Measurements from ENCODE around the gene BATF3.
"Not testable (repeated sequence)": the region's sequence is repeated elsewhere in the genome, so short reads cannot be mapped to it uniquely, and the experiment has no call there.

The BATF3 gene, protein sequence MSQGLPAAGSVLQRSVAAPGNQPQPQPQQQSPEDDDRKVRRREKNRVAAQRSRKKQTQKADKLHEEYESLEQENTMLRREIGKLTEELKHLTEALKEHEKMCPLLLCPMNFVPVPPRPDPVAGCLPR

DNA sequence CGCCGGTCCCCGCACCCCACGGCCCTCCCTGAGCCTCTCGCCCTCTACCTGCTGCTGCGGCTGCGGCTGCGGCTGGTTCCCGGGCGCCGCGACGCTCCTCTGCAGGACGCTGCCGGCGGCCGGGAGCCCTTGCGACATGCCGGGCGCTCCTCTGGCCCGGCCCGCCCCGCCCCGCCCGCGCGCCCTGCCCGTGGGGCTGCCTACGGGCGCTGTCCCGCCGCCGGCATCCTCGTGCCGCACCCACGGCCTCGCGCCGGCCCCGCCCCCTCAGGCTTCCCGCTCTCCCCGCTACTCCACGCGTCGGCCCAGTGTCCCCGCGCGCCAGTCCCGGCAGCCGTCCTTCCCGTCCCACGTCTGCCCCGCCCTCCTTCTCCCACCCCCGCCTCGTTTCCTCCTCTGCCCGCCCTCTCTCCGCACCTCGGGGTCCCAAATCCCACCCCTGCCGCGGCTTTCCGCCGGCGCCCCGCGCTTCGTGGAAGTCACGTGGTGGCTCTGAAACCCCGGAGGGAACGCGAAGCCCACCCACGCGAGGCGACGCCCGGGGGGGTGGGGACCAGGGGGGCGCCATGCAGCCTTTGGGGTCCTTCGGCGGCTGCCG, at the start of gene BATF3:
Gene BATF3 (minus strand): TSS at position 216 of the 598 bp plus-strand sequence. CDS start 78 bp downstream, at position 138.
- DNase-seq = no peak

DNA sequence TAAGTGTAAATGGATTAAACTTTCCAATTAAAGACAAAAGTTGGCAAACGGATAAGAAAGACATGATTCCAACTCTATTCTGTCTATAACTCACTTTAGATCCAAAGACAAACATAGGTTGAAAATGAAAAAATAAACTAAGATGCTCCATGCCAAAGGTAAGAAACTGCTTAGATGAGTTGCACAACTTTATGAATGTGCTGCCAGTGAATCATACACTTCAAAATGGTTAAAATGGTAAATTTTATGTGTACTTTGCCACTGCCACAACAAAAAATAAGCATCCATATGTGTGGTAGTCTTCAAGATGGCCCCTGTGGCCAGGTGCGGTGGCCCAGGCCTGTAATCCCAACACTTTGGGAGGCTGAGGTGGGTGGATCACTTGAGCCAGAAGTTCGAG, 46.9 kb upstream of the BATF3 start:
- no peak for DNase-seq

DNA sequence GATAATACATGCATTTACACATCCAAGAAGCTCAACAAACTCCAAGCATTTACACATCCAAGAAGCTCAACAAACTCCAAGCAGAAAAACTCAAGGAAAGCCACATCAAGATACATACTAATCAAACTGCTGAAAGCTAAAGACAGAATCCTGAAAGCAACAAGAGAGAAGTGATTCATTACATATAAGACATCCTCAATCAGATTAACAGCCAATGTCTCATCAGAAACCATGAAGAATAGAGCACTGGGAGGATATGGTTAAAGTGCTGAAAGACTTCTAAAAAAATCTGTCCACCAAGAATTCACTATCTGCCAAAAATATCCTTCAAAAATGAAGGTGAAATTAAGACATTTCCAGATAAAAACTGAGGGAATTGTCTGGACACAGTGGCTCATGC, 45.7 kb upstream of the BATF3 start:
- no peak for DNase-seq

DNA sequence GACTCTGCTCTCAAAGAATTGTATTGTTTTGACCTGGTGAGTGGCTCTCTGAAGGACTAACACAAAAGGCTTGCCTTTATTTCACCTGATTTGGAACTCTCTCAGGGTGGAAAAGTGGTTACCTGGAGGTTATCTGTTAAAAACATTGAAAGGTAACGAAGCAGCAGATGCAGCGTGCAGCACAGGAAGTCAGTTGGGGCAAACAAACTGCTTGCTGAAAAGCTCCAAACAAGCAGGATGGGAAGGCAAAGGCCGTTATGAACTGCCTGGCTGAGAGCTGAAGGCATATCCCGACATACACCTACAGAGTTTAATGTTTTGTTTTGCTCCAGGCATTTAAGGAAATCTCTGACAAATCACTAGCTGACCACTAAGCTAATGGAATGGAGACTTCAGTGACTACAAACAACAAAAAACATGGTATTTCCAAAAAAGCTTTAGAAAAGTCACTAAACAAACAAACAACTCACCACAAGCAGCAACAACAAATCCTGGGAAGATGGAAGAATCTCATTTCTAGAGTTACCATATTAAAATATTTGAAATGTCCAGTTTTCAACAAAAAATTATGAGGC, 44.3 kb upstream of the BATF3 start:
- no peak for DNase-seq

DNA sequence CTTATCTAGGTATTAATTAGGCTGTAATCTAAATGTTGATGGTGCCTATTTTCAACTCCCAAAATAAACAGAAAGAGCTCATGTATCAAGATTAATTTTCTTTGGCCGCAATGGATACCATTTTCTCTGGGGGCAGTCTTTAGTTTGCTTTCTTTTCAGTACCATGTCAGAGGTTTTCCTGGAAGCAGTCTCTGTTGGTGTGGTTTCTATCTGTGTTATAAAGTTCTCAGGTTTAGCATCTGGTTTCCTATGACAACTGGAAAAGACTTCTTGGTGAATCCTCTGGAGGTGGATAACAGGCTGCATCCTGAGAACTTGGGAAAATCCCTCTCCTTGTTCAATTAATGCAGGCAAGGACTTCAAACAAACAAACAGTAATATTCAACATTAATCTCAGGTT, 38.7 kb upstream of the BATF3 start:
- no peak for DNase-seq

DNA sequence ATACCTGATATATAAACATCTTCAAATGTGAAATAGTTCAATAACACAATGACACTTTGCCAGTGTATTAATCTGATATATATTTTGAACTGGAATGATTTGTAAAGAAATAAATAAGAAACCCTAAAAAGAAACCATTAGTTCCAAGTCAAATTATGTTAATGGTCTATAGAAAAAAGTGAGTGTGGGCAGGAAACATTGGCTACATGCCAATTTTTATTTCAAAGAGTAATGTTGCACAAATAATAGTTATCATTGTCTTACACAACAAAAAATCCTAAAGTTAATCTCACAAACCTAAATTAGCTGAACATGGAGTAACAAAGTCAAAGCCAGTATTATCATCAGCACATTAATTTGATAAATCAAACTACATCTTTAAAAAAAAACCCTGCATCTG, 37.9 kb upstream of the BATF3 start:
- no peak for DNase-seq

DNA sequence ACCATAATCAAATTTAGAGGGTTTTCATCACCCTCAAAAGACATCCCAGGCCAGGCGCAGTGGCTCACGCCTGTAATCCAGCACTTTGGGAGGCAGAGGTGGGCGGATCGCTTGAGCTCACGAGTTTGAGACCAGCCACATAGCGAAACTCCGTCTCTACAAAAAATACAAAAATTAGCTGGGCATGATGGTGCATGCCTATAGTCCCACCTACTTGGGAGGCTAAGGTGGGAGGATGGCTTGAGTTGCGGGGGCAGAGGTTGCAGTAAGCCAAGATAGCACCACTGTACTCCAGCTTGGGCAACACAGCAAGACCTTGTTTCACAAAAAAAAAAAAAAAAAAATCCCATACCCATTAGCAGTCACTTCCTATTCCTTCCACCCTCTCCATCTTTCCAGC, 33.5 kb upstream of the BATF3 start:
- DNase-seq = no peak

DNA sequence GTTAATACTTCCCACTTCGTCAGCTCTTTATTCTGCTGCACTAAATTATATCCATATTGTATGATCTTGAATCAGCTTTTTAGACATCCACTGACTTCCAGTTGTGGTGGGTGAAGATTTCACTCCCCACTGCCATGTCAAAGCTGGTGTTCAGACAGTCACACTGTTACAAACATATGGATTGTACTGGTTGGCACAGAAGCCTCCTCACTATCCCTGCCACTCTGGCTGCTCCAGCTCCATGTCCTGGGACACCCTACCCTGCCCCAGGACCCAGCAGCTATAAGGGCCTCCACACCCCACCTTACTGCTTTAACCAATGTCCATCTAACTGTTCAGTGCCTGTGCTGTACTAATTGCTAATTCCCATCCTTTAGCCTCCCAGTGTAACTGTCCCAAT, 32.0 kb upstream of the BATF3 start:
- DNase-seq = no peak

DNA sequence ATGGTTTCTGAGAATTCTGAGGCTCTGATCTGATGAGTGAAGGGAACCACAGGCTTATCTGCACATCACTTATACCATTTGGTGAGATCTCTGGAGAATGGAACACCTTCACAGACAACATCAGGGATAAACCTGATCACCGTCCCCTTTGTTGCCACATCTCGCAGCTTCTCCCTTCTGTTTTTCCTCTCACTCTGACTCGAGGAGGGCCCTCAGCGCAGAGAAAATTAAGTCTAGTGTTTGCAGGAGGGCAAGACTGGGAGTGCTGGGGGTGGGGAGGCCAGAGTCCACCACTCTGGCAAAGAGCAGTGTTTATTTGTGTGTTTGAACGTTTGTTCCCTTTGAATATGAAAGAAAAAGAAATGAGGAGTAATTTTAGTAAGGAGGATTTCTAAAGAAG, 29.0 kb upstream of the BATF3 start:
- no peak for DNase-seq

DNA sequence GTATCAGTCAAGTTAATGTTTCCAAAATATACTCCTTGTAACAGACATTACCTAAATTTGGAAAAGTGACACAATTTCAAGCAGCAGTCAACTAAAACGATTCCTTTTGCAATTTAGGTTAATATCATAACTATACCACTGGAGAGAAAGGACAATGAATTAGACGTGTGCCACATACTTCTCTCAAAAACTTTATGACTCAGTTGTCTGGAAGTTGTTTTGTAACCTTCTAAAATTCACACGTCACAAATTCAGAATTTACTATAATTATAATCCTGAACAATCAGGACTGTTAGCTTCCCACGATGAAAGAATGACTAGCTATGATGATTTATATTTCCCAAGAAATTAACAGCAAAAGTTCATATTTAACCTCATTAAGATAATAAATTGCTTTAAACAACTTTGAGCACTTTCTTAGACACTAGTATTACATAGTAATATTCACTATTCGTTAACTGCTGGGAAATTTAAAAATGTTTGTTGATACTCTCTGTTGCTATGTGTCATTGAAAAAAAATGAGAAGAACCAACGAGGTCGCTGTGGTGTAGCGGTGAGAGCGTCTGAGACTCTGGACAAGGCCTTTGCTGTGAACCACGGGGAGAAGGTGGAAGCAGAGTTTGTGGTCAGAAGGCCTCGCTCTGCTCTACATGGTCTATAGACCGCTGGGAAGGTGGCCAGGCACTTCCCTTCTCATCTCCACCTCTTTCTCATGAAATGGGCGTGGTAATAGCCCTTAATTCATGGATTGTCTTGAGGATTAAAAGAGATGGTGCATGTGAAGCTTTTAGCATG, 27.9 kb upstream of the BATF3 start:
- DNase-seq = no peak

DNA sequence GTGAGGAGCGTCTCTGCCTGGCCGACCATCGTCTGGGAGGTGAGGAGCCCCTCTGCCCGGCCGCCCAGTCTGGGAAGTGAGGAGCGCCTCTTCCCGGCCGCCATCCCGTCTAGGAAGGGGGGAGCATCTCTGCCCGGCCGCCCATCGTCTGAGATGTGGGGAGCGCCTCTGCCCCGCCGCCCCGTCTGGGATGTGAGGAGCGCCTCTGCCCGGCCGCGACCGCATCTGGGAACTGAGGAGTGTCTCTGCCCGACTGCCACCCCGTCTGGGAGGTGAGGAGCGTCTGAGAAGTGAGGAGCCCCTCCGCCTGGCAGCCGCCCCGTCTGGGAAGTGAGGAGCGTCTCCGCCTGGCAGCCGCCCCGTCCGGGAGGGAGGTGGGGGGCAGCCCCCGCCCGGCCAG, 25.0 kb upstream of the BATF3 start:
- not testable (repeated sequence) for DNase-seq

DNA sequence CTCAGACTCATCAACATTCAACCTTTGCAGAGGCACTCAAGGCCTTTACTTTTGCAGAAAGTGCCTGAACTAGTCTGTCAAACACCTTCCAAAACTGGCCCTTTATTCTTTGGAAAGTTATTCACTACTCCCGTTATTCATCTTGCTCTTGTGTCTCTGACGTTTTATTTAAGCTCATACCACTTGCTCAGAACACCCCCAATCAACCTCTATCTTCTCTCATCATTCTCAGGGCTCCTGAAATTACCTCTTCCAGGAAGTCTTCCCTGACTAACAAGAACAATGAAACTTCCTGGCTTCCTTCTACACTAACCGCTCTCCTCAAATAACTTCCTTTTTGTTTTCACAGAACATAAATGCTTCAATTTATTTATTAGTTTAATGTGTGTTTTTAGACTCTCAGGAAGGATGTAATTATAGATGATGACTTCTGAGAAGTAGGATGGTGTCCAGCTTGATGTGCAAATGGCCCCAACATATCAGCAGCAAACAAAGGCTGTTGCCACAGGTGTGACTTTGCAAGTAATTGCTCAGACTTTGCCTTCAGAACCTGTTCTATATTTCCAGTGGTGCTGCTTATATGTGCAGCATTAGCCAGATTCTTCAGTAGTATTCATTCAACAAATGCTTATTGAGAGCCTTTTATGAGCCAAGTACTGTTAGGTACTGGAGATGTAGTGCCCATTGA, 22.8 kb upstream of the BATF3 start:
- DNase-seq = no peak

DNA sequence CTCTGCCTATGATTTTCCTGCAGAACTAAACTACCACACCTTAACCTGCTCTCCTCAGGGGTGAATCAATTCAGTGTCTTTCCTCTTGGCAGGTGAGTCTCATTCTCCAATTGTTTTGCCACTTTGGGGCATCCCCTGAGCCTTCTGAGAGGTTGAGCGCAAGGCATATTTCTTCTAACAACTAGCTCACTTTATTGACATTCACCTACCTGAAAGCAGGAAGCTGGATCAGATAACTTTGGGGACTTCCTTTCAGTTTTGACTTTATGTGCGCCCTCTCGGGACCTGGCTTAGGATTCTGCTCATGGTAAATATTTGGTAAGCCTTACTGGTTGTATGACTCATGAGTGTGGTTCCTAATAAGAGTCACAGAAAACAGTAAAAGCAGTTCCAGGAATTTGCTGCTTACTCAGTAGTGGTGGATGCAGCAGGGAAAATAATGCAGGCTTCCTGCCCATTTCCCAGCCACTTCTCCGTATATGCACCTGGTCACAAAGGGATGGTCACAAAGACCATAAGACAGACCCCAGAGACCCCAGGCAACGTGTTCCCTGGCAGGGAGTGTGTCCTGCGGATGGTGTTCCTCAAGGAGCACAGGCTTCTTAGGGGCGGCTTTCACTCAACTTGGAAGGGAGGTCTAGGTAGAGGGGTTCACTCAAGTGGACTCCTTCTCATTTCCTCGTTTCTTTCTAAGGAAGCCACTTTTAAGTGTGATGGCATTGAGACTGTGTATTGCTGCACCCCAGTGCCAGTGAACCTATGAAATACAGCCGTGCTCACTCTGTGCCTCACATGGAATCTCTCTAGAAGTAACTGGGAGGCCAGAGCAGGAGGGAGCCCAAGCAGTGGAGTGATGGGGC, 22.0 kb upstream of the BATF3 start:
- DNase-seq = no peak

DNA sequence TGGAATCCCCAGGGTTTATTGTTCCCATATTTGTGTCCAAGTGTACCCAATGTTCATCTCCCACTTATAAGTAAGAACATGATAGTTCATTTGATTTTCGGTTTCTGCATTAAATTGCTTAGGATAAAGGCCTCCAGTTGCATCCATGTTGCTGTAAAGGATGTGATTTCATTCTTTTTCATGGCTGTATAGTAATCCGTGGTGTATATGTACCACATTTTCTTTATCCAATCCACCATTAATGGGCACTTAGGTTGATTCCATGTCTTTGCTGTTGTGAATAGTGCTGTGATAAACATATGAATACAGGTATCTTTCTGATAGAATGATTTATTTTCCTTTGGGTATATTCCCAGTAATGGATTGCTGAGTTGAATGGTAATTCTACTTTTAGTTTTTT, 20.0 kb upstream of the BATF3 start:
- no peak for DNase-seq

DNA sequence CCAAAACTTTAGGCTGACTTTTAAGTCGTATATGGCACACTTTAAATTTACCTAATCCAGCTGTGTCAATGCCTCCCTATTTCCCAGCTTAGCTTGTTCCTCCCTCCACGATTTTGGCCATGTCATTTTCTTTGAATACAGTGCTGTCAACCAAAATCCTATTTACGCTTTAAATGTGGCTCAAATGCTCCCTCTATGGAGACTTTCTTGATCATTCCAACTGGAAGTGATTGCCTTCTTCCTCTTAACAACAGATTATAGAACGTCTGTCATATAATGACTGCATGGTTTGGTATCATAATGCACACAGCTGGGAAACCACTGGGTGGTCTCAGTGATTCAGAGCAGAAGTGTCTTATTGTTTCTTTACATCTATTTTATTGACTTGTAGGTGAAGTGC, 18.9 kb upstream of the BATF3 start:
- no peak for DNase-seq

DNA sequence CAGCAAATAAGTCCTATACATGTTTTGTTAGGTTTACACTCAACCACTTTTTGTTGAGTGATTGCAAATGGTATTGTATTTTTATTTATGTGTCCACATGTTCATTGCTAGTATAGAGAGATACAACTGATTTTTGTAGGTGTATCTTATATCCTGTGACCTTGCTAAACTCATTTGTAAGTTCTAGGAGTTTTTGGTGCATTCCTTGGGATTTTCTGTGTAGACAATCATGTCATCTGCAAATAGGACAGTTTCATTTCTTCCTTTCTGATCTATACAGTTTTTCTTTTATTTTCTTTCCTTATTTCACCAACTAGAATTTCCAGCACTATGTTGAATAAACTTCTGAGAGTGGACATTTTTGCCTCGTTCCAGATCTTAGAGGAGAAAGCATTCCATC, 16.5 kb upstream of the BATF3 start:
- no peak for DNase-seq

DNA sequence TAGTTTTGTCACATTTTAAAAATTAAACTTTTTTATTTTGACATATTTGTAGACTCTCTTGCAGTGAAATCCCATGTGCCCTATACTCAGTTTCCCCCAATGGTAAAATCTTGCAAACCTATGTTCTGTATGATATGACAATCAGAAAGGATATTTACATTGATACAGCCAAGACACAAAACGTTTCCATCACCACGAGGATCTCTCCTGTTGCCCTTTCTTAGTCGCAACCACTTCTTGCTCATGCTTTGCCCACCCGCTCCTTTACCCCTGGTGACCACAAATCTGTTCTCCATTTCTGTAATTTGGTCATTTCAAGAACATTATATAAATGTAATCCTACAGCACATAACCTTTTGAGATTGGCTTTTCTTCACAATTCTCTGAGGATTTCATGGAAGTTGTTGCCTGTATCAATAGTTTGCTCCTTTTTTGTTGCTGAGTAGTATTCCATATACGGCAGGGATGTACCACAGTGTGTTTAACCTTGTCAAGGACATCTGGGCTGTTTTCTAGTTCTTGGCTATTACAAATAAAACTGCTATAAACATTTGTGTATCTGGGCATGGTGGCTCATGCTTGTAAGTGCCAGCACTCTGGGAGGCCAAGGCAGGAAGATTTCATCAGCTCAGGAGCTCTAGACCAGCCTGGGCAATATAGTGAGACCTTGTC, 14.0 kb upstream of the BATF3 start:
- DNase-seq = no peak

DNA sequence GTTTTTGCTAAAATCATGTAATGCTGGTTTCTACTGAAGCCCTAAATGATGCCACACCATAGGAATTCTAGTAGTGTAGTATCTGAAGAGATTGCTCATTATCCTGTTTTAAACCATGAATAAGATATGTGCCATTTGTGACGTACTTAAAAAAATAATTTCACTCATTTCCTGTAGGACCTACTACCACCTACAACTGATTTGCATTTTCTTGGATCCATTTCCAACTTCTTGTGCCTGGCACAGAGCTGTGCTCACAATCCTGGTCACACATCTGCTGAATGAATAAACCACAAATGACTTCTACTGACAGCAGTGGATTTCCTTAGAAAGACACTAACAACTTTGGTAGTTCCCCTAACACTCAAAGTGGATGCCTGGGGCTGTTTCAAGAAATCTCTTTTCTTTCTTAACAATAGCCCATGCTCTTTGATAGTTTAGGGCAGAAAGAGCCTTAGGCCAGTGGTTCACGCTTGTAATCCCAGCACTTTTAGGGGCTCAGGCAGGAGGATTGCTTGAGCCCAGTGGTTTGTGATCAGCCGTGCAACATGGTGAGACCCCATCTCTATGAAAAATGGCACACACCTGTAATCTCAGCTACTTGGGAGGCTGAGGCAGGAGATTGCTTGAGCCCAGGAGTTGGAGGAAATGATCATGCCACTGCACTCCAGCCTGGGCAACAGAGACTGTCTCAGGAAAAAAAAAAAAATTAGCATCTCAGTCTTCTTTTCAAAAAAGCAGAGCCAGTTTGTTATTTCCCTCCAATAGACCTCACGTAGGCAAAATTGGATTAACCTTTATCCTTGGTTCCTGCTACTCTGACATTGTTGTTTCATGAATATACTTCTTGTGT, 13.0 kb upstream of the BATF3 start:
- no peak for DNase-seq

DNA sequence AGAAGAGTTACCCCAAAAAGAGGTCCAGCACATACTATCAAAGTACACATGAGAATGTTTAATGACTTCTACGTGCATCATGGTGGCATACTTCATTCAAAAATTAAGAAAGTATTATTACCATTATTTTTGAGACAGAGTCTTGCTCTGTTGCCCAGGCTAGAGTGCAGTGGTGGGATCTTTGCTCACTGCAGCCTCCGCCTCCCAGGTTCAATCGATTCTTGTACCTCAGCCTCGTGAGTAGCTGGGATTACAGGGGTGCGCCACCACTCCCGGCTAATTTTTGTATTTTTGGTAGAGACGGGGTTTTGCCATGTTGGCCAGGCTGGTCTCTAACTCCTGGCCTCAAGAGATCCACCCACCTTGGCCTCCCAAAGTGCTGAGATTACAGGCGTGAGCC, 12.3 kb upstream of the BATF3 start:
- not testable (repeated sequence) for DNase-seq

DNA sequence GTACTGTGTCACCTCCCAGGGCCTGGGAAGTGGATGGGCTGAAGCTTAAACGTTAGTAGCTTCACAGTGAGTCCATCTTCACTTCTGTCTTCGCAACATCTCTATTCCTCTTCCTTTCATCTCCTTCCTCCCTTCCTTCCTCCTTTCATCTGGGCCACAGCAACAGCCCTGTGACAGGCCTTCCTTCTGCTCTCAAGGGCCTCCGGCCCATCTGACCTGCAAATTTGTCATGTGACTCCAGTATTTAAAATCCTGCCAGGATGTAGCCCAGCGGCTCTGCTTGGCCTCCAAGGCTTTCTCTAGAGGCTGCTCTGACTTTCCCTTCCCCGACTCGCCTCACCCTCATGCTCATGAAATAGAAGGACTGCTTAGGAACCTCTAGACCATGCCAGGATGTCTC, 10.9 kb upstream of the BATF3 start:
- no peak for DNase-seq

DNA sequence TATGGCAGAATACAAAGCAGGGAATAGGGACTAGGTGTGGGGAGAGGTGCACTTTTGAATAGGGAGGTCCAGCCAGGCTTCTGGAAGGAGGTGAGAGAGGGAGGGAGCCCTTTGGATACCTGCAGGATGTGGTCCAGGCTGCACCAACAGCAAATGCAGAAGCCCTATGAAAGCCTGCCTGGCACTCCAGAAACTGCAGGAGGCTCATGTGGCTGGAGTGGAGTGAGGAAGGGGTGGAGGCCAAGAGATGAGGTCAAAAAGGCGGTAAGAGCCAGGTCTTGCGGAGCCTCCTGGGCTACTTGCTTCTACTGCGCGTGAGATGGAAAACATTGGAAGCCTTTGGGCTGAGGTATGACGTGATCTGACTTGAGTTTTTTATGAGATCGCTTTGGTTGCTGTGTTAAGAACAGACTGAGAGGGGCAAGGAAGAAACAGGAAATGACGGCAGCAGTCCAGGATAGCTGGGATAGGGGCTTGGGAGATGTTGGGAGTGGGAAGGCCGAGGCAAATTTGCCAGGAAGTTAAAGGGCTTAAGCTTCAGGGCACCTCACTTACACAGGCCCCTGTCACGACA, 4.4 kb upstream of the BATF3 start:
- DNase-seq = no peak
